GM18498 (cell line): ENCODE data around the gene ADGRG2.
"Not testable (repeated sequence)": the region's sequence is repeated elsewhere in the genome, so short reads cannot be mapped to it uniquely, and the experiment has no call there.

ENCODE experiments used
- ATAC-seq: cut with Tn5 transposase; IDR thresholded peaks from one replicate; pipeline ENCODE4 v1.9.1; 2021; ENCODE audit warnings: mild to moderate bottlenecking, moderate library complexity; ENCODE audit not compliant: unreplicated experiment

ADGRG2 gene

GRCh38 chrX:19085666-19086065, 36.6 kb downstream of the ADGRG2 start:
- ATAC-seq = no peak

- ATAC-seq = no peak
Observed at GRCh38 chrX:19075754-19076153, 46.5 kb downstream of the ADGRG2 start.

GRCh38 chrX:19072372-19072771, 49.9 kb downstream of the ADGRG2 start:
- no peak for ATAC-seq

- no peak for ATAC-seq
Observed at GRCh38 chrX:19070555-19070994, 51.7 kb downstream of the ADGRG2 start.

- not testable (repeated sequence) for ATAC-seq
Observed at GRCh38 chrX:19066987-19067386, 55.3 kb downstream of the ADGRG2 start.

GRCh38 chrX:19065535-19065934, 56.7 kb downstream of the ADGRG2 start:
- no peak for ATAC-seq

- ATAC-seq = no peak
Observed at GRCh38 chrX:19064175-19064574, 58.1 kb downstream of the ADGRG2 start.

- ATAC-seq = no peak
Observed at GRCh38 chrX:19063030-19063429, 59.2 kb downstream of the ADGRG2 start.

- ATAC-seq = no peak
Observed at GRCh38 chrX:19059067-19059466, 63.2 kb downstream of the ADGRG2 start.

GRCh38 chrX:19057856-19058255, 64.4 kb downstream of the ADGRG2 start:
- no peak for ATAC-seq

GRCh38 chrX:19049110-19049509, 73.2 kb downstream of the ADGRG2 start:
- ATAC-seq = no peak

- no peak for ATAC-seq
Observed at GRCh38 chrX:19046343-19047215, 75.7 kb downstream of the ADGRG2 start.

- ATAC-seq = no peak
Observed at GRCh38 chrX:19040373-19040772, 81.9 kb downstream of the ADGRG2 start.

GRCh38 chrX:19034025-19034424, 88.2 kb downstream of the ADGRG2 start:
- ATAC-seq = no peak

GRCh38 chrX:19030805-19031204, 91.5 kb downstream of the ADGRG2 start:
- no peak for ATAC-seq

- no peak for ATAC-seq
Observed at GRCh38 chrX:19028560-19028959, 93.7 kb downstream of the ADGRG2 start.

- no peak for ATAC-seq
Observed at GRCh38 chrX:19024366-19024765, 97.9 kb downstream of the ADGRG2 start.

- no peak for ATAC-seq
Observed at GRCh38 chrX:19019996-19020395, 102.3 kb downstream of the ADGRG2 start.

GRCh38 chrX:19017271-19017670, 105.0 kb downstream of the ADGRG2 start:
- no peak for ATAC-seq

- not testable (repeated sequence) for ATAC-seq
Observed at GRCh38 chrX:19016614-19017013, 105.7 kb downstream of the ADGRG2 start.

- no peak for ATAC-seq
Observed at GRCh38 chrX:19007868-19008267, 114.4 kb downstream of the ADGRG2 start.

- no peak for ATAC-seq
Observed at GRCh38 chrX:19007011-19007410, 115.3 kb downstream of the ADGRG2 start.

- no peak for ATAC-seq
Observed at GRCh38 chrX:19005909-19006308, 116.4 kb downstream of the ADGRG2 start.
